Mucosa of rectum (tissue), 2 donors: ENCODE results near the gene TIMM17B.

ENCODE experiments used
- H3K27ac ChIP-seq, 2 donors: one replicate each; pipeline ENCODE4 v1.7.0; 2013; ENCODE audit warnings: inconsistent platforms in 2 of 2, low read depth in 2 of 2, low read length in 2 of 2
- H3K27me3 ChIP-seq, 2 donors: one replicate each; pipeline ENCODE4 v1.7.0; 2013; ENCODE audit warnings: low read length in 2 of 2; ENCODE audit not compliant: control insufficient read depth in 2 of 2, insufficient read depth in 2 of 2
- H3K36me3 ChIP-seq, 2 donors: one replicate each; pipeline ENCODE4 v1.7.0; 2013; ENCODE audit warnings: low read length in 2 of 2; ENCODE audit not compliant: control insufficient read depth in 2 of 2, insufficient read depth in 2 of 2
- H3K4me1 ChIP-seq, 2 donors: one replicate each; pipeline ENCODE4 v1.7.0; 2013; ENCODE audit warnings: low read length in 2 of 2, mild to moderate bottlenecking in 1 of 2; ENCODE audit not compliant: control insufficient read depth in 2 of 2, insufficient read depth in 2 of 2
- H3K4me3 ChIP-seq, 2 donors: one replicate each; pipeline ENCODE4 v1.7.0; 2013; ENCODE audit warnings: low read length in 2 of 2
- H3K9ac ChIP-seq, 2 donors: one replicate each; pipeline ENCODE4 v1.7.0; 2013; ENCODE audit warnings: low read length in 2 of 2, low read depth in 1 of 2, mild to moderate bottlenecking in 1 of 2
- H3K9me3 ChIP-seq, 2 donors: one replicate each; pipeline ENCODE4 v1.7.0; 2013; ENCODE audit warnings: low read length in 2 of 2; ENCODE audit not compliant: control insufficient read depth in 2 of 2
- donor health status: healthy.
- donor health status: Normal muscosa, but diverticular disease.

The TIMM17B gene

DNA sequence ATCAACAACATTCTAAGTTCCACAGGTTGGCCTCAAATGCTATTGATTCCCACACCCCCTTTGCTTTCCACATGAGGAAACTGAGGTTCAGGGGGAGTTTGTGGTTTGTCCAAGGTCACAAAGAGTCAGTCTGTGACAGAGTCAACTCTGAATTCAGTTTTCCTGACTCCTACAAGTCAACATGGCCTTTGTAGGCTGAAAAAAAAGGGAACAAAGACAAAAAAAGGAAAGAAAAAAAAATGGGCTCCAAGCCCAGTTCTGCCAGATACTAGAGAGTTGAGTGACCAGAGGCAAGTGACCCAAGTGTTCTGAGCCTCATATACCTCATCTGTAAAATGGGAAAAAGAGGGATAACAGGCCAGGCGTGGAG, 37.7 kb upstream of the TIMM17B start:
- Histone ChIP-seq H3K27me3 (peaks cover 0 to 2% of the 10 kb centered on the region in 2 donors), H3K36me3 (peaks cover 10 to 25% of the 10 kb centered on the region in 2 donors), H3K4me3 (no peak overlapping the region), H3K9ac (no peak overlapping the region), H3K4me1 (peaks cover 5 to 16% of the 10 kb centered on the region in 2 donors), H3K9me3 (no peaks in the 10 kb centered on the region), H3K27ac (no peak overlapping the region)

- no peak overlapping the region for H3K4me3 ChIP-seq
- peaks cover 10 to 24% of the 10 kb centered on the region in 2 donors for H3K36me3 ChIP-seq
- H3K27me3 ChIP-seq = peaks cover 0 to 2% of the 10 kb centered on the region in 2 donors
- H3K4me1 ChIP-seq = peaks cover 5 to 11% of the 10 kb centered on the region in 2 donors
- no peak overlapping the region for H3K27ac ChIP-seq
- H3K9me3 ChIP-seq = no peaks in the 10 kb centered on the region
- no peak overlapping the region for H3K9ac ChIP-seq
Measured at GRCh38 chrX:48934581-48935300, 37.2 kb upstream of the TIMM17B start.

GRCh38 chrX:48933757-48934156, 36.2 kb upstream of the TIMM17B start:
- H3K4me1 ChIP-seq = peaks cover 0 to 11% of the 10 kb centered on the region in 2 donors
- H3K36me3 ChIP-seq = peaks cover 10 to 21% of the 10 kb centered on the region in 2 donors
- no peak overlapping the region for H3K4me3 ChIP-seq
- H3K27me3 ChIP-seq = peaks cover 0 to 2% of the 10 kb centered on the region in 2 donors
- peak overlapping the region in 1 of 2 donors; percentile 3 for H3K27ac ChIP-seq
- H3K9me3 ChIP-seq = no peaks in the 10 kb centered on the region
- H3K9ac ChIP-seq = no peak overlapping the region

GRCh38 chrX:48927736-48928382, 30.3 kb upstream of the TIMM17B start:
- H3K27ac ChIP-seq = no peak overlapping the region
- peaks cover 18 to 35% of the 10 kb centered on the region in 2 donors for H3K36me3 ChIP-seq
- no peaks in the 10 kb centered on the region for H3K4me1 ChIP-seq
- no peaks in the 10 kb centered on the region for H3K9me3 ChIP-seq
- H3K27me3 ChIP-seq = no peaks in the 10 kb centered on the region
- H3K9ac ChIP-seq = no peak overlapping the region
- no peak overlapping the region for H3K4me3 ChIP-seq

GRCh38 chrX:48927123-48927522, 29.6 kb upstream of the TIMM17B start:
- Histone ChIP-seq H3K4me3 (no peak overlapping the region), H3K9me3 (no peaks in the 10 kb centered on the region), H3K27ac (no peak overlapping the region), H3K9ac (no peak overlapping the region), H3K36me3 (peaks cover 16 to 37% of the 10 kb centered on the region in 2 donors), H3K27me3 (no peaks in the 10 kb centered on the region), H3K4me1 (no peaks in the 10 kb centered on the region)

GRCh38 chrX:48924270-48924669, 26.7 kb upstream of the TIMM17B start:
- H3K9me3 ChIP-seq = no peaks in the 10 kb centered on the region
- no peak overlapping the region for H3K27ac ChIP-seq
- no peak overlapping the region for H3K4me3 ChIP-seq
- peaks cover 0 to 4% of the 10 kb centered on the region in 2 donors for H3K4me1 ChIP-seq
- no peak overlapping the region for H3K9ac ChIP-seq
- H3K36me3 ChIP-seq = peaks cover 16 to 34% of the 10 kb centered on the region in 2 donors
- no peaks in the 10 kb centered on the region for H3K27me3 ChIP-seq

DNA sequence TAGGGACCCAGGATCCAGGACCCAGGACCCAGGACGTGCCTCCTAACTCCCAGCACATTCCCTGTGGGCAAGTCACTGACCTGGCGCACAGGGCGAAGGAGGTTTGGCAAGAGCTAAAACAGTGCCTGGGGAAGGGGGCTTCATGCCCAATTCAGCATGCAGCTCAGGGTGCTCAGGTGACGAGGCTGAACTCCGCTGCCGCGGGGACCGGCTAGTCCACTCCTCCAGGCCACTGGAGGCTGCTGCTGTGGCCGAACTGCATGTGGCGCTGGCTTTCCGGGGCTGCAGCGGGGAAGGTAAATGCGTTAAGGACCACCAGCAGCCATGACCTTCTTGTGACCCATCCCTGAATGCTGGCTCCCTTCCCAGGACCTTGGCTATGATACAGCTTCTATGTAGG, 26.2 kb upstream of the TIMM17B start:
- Histone ChIP-seq H3K9ac (no peak overlapping the region), H3K4me3 (no peak overlapping the region), H3K9me3 (no peaks in the 10 kb centered on the region), H3K27me3 (no peaks in the 10 kb centered on the region), H3K27ac (no peak overlapping the region), H3K36me3 (peaks cover 16 to 34% of the 10 kb centered on the region in 2 donors), H3K4me1 (peaks cover 0 to 4% of the 10 kb centered on the region in 2 donors)

DNA sequence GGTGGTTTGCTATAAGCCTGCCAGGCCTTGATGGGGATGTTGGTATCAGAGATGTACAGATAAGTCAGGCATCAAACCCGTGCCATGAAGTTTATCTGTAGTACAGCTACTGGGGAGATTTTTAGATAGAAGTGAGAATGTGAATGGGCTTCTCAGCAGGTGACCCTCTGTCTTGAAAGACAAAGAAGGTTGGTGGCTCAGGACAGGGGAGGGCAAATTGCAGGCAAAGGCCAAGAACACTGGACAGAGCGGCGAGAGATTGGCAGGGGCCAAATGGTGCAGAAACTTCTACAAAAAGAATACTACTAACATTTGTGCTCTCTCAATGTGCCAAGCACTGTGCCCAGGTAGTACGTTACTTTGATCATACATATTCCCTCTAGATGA, 23.1 kb upstream of the TIMM17B start:
- Histone ChIP-seq H3K4me1 (peaks cover 0 to 4% of the 10 kb centered on the region in 2 donors), H3K9ac (peak overlapping the region in 1 of 2 donors; percentile 1), H3K9me3 (no peaks in the 10 kb centered on the region), H3K4me3 (no peak overlapping the region), H3K27me3 (no peaks in the 10 kb centered on the region), H3K27ac (peak overlapping the region; percentile 18 to 80), H3K36me3 (peaks cover 12 to 27% of the 10 kb centered on the region in 2 donors)

DNA sequence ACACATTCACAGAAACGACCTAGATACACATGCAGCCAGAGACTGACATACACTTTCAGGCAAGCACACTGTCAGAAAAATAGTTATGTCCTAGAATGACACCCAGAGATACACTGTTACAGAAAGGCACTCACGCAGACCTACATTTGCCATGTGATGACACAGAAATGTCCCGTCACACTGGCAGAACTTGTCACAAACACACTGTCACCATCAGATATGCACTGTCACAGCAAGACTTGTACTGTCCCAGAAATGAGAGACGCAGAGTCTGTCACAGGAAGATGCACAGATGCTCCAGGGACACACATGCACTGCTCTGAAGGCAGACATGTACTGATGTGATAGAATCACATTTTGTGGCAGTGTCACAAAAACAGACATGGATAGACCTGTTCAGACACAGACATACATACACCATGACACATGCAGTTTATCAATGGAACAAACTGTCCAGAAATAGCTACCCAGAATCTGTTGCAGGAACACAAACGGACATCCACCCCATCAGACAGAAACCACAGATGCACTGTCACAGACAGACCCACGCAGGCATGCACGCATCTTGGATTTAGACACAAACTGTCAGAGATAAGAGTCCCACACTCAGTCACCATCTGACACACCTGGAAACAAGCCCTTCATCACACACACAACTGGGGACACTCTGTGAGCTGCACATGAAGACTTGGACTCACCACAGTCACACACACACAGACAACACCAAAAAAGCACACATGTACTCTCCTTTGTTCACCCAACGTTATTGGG, 22.6 kb upstream of the TIMM17B start:
- H3K9me3 ChIP-seq = no peaks in the 10 kb centered on the region
- peaks cover 12 to 28% of the 10 kb centered on the region in 2 donors for H3K36me3 ChIP-seq
- peak overlapping the region in 1 of 2 donors; percentile 1 for H3K9ac ChIP-seq
- peak overlapping the region in 1 of 2 donors; percentile 77 for H3K4me3 ChIP-seq
- H3K4me1 ChIP-seq = peaks cover 0 to 4% of the 10 kb centered on the region in 2 donors
- no peaks in the 10 kb centered on the region for H3K27me3 ChIP-seq
- H3K27ac ChIP-seq = peak overlapping the region; percentile 42 to 80

DNA sequence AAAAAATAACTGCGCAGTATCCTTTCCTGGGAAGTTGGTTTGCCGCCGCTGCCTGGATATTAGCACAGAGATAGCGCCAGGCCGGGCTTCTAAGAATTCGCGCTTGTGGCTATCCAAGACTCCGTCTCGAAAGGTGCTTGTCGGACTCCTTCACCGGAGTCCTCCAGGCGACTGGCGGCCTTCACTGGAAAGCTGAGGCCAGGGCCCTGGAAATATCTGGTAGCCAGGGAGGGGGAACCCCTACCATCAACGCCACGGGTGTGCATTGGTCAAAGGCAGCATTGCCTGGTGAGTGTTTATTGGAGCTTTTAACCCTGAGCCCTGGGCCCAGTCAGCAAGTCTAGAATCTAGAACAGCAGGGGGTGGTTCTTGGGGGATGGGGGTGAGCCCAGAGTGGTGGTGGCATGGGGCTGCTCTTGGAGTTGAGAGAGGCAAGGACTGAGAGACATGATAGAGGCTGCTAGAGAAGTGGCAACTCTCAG, 21.8 kb upstream of the TIMM17B start:
- Histone ChIP-seq H3K4me3 (peak overlapping the region; percentile 38 to 77), H3K4me1 (peaks cover 0 to 4% of the 10 kb centered on the region in 2 donors), H3K27ac (peak overlapping the region; percentile 42 to 80), H3K9me3 (no peaks in the 10 kb centered on the region), H3K27me3 (no peaks in the 10 kb centered on the region), H3K36me3 (peaks cover 14 to 30% of the 10 kb centered on the region in 2 donors), H3K9ac (peak overlapping the region; percentile 15 to 53)
